Activated CD8-positive, alpha-beta memory T cell treated with anti-CD3 and anti-CD28 coated beads for 1 hour (primary cell): ENCODE data around the gene DPF3.
"Not testable (repeated sequence)": the region's sequence is repeated elsewhere in the genome, so short reads cannot be mapped to it uniquely, and the experiment has no call there.

Source experiments
- DNase-seq, 2 donors: peaks; one replicate each; pipeline ENCODE4 v3.0.0-alpha.2; 2020; ENCODE audit warnings: low read depth in 1 of 2; ENCODE audit errors: extremely low read depth in 1 of 2

Gene DPF3

DNA sequence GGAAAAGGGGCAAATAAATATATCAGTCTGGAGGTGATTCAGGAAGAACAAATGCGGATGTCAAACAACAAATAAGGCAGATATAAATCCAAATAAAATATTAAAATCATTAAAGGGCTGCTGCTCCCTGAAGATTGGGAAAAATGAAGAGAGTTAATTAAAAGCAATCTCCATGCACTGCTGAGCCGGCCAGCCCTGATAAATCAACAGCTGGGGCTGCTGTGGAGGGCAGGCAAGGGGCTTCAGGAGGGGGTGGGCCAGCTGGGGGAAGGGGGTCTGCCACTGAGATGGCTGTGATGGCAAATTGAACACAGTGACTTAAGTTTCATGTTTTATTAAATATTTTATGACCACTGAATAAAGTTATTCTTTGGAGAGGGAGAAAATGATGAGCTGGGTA, 12.4 kb downstream of the DPF3 start:
- DNase-seq = no peak

DNA sequence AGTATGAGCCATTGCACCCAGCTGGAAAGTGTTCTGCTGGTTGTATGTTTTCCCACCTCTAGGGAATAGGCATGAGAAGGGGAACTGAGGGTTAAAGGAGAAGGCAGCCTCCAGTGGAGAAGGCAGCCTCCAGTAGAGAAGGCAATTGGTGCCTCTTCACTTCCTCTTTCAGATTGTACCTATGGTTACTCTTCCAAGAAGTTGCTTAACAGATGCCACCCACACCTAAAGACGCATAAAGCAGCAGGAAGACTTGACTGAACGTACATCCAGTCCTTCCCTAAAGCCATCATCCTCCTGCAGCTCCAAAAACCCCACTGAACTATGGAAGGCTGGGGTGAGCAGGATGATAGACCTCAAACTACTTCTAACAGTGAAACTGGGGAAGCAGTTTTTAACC, 13.1 kb downstream of the DPF3 start:
- DNase-seq = no peak

DNA sequence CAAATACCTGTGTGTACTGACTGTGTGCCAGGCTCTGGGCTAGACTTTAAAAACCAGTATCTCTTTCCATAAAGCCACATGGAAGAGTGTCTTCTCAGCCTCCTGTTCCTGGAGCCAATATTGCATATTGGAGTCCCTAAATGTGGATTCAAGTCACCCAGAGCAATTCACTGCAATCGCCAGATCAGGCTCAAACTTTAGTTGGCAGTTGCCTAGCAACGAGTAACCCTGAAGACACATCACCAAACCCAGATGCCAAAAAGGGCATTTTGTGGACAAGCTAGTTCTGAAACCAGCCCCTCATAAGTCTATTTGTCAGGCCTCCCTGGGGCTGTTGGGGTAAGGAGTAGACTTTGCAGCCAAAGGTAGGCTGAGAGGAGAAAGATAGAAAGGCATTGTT, 13.7 kb downstream of the DPF3 start:
- DNase-seq = no peak

DNA sequence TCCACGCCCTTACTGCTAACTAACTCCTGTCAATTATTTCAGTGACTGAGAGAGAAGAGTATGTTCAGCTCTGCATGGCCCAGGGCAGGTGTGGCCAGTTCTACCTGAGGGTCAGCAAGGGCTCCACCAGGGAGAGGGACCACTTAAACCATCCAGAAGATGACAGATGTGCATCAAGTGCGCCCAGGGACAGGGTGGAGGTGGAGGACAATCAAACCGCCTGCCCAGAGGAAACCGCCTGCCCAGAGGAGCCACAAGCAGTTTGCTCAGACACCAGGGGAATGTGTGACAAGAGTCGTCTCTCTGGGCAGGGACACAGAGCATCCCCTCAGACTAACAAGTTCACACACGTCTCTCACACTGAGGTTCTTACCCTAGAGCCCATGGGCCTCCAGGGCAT, 14.5 kb downstream of the DPF3 start:
- no peak for DNase-seq

- no peak for DNase-seq
These were observed 15.2 kb downstream of the DPF3 start for GRCh38 chr14:72878746-72879145.

DNA sequence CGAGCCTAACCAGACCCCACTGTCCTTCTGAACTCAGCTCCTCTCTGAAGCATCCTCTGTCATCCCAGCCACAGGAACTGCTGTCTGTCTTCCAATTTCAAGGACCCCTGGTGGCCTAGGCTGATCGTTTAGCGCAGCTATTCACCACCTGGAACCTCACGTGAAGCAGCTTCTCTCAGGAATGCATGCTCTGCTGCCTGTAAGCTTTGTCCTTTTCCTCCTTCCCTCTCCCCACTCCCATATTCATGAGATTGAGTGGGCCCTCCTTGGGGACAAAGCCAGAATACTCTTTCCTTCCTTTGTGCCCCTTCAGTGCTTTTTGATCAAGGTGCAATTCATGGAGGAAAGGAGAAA, 17.2 kb downstream of the DPF3 start:
- no peak for DNase-seq

DNA sequence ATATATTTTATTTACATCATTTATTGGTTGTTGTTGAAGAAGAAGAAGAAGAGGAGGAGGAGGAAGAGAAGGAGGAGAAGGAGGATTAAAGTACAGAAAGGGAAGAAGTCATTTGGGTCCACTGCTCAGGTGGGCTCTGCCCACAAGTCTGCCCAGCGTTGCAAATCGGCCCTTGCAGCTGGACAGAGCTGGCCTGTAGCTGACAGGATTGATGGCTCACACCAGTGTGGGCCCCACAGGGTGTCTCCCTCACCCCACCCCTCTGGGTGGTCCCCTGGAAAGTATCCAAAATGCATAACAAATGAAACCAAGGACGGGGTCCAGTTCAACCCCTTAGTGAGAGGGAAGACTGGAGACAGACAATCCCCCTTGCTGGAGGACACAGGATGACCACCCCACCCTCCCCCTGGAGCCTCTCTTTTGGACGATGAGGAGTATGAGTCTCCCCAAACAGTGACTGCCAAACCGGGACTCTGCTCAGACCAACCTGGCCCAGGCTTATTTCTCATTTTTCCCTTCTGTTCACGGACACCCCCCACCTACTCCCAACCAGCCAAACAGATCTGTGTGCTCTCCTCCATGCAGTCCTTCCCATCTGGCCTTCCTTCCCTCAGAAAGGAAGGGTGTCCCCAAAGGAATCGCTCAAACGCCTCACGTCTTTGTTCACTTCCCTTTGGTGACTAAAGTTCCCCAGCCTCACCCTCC, 17.7 kb downstream of the DPF3 start:
- DNase-seq = no peak

DNA sequence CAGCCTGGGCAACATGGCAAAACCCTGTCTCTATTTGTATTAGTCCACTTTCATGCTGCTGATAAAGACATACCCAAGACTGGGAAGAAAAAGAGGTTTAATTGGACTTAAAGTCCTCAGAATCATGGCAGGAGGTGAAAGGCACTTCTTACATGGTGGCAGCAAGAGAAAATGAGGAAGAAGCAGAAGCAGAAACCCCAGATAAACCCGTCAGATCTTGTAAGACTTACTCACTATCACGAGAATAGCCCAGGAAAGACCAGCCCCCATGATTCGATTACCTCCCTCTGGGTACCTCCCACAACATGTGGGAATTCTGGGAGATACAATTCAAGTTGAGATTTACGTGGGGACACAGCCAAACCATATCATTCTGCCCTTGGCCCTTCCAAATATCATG, 23.0 kb downstream of the DPF3 start:
- not testable (repeated sequence) for DNase-seq

DNA sequence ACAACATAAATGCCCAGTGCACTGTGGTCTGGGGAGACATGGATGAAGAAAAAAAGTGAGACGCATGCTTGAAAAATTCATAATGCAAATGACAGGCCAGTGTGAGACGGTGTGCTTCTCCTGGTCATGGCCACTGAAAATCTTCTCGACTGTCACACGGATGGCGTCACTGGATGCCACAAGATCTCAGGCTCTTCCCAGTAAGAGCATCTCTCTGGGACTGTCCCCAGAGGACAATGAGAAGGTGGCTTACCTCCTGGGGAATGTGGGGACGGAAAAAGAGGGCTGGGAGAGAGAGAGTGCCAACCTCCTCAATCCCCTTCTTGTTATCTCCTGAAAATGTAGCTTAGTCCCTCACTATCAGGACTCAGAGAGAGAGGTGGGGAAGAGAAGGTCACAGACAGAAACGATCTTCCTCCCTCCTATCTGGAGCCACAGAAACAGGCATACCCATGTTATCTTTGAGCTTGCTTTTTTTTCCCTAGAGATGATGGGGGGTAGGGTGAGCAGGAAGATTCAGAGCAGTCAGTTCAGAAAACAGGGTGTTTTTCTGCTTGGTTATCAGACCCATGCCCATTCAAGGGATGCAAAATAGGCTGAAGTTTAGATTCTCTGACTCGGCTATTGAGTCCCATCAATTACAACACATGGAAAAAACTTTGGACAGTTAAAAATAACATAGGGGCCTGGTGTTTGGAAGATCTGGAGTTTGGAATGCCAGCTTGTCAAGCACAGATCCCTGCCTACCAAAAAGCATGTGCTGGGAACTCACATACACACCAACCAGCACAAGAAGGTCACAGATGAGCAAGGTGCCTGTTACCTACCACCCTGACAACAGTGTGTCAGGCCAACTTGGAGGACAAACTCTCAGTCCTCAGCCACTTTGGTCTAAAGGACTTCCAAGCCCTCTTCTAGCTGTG, 24.2 kb downstream of the DPF3 start:
- no peak for DNase-seq

DNA sequence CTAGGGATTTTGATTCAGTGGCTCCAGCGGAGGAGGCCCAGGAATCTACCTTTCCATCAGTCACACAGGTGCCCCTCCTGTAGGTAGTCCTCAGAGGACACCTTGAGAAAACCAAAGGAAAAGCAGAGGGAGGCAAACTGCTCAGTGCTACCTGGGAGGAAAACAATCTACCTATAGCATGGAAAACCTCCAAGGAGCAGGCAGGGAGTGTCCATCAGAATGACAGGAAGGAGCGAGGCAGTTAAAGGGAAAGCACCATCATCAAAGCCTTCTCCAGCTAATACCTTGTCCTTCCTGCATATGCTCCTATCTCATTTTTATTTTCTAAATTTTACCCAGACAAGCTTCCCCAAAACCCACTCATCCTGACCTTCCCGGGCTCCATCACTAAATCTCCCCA, 25.4 kb downstream of the DPF3 start:
- DNase-seq = no peak

DNA sequence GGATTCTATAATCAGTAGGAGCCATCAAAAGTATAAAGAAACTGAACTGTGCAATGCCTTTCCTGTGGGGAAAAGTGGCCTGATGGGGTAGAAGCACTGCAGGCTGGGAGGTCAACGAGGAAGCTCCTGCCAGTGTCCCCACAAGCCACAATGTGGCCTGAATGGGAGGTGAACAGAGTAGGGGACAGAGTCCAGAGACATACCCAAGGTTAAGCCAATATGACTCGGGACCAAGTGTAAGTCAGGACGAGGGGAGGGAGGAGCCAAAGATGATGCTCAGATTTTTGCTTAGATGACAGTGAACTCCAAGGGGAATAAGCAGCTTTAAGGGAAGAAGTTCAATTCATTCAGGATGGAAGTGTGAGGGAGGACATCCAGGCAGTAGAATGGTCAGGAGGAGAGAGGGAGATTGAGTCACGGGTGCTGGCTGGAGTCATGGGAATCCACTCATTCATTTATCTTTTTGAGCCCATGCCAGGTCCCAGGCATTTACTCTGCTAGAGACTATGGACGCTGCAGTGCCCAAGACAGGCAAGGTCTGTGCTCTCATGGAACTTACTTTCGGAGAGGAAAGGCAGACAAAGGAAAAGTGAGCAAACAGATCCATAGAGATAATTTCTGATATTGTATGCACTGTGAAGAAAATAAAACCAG, 29.1 kb downstream of the DPF3 start:
- no peak for DNase-seq

DNA sequence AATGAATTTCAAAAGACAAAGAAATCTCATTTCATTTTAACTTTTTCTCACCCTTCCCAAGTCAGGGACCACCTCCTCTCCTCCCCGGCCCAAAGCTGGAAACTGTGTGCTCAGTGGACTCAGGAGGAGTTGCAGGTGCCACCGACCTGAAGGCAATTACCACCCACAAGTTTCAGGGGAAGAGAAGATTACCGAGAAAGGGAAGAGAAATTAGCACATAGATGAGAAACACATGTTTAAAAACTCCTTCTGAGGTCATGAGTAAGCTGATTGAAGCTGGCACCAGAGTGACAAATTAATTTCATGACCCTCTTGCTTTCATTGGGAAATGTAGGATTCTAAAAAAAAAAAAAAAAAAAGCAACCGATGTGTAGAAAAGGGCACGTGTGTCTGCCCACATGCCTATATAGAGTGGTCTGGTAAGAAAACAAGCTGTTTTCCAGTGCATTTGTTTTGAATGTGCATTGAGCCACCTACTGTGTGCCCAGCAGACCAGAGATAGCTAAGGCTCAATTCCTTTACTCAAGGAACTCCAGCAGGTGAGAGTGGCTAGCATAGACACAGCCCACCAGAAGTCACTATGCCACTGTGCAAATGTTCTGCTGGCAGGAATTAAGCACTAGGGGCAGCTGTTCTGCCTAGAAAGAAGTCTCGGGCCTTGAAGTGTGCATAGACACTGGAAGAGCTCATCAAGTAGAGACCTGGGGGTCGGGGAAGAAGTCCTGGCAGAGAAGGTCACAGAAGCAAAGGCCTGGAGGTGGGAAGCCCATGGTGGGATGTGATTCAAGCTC, 30.5 kb downstream of the DPF3 start:
- DNase-seq = no peak

DNA sequence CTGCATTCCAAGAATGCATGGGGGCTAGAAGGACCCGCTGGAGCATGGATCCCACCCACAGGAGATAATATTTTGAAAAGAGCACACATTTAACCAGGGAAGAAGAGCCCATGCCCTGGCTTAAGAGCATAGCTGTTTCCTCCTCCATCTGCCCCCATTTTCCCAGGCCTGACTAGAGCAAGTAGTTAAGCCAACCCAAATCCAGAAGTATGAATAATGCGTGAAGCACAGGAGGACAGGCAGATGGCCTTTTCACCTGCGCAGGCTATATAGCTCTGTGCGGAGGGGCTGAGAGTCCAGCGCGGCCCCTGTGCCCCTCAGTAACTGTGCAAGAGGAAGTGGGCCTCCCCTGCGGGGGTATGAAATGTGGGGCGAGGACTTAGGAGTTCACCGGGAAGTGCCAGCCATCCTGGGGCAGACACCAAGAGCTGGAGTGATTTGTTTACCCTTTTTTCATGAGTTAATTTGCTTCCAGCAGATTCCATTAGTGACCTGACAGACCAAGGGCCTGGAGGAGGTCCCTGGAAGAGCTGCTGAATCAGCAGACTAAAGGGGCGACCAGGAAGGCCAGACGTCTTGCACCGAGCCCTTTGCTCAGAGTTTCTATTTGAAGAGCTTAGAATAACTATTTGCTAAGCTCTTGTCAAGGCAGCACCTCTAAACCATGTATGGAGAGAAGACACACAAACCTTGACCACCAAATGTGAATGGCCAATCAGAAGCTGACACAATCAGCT, 37.2 kb downstream of the DPF3 start:
- no peak for DNase-seq

GRCh38 chr14:72855913-72856312, 38.0 kb downstream of the DPF3 start:
- DNase-seq = no peak

GRCh38 chr14:72852194-72852593, 41.7 kb downstream of the DPF3 start:
- no peak for DNase-seq

DNA sequence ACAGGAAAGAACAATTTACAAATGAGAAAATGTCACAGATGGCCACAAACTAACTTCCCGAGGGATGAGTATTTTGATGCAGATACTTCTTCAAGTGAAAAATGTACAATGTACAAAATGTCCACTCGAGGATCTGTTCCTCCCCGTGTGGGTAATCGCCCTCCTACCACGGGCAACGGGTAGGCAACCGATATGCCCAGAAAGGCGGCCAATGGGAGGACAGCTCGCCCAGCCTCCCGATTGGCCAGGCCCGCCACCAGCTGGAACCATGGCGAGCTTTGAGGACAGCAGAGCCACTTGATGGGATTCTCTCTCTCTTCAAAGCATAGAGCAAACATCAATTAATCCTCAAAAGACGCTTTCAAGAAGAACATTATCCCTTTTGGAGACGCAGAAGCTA, 42.3 kb downstream of the DPF3 start:
- DNase-seq = no peak

DNA sequence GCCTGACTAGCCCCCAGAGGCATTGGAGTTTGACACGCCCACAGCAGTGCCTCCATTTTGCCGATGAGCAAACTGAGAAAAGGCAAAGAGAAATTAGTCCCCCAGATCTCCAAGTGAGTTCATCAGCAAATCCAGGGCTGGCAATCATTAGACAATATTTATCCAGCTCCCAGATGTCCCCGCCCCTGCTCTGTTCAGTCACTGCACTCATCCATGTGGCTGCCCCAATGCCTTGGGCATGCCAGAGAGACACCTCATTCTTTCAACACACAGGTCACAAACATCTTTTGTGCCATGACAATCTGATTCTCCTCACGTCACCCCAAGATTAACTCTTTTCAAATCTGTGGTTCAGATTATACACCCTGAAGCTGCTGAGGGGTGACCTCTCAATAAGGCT, 43.5 kb downstream of the DPF3 start:
- DNase-seq = no peak

DNA sequence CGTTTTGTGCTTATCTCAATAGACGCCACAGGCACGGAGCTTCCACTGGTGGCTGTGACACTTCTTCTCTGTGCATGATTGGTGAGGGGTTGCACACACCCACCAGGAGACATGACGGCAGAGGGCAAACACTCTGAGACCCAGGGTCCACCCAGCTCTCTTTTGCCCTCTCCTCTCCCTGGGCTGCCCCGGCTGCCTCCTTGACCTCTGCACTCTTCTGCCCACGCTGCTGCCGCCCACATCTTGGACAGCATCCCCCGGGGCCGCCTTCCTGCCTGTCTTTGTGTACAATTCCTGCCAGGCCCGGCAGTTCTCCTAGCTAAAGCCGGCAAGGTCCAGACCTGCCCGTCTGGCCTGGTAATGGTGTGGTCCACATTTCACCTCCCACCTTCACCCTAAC, 44.7 kb downstream of the DPF3 start:
- no peak for DNase-seq

- no peak for DNase-seq
These were observed 46.2 kb downstream of the DPF3 start for GRCh38 chr14:72847721-72848120.

DNA sequence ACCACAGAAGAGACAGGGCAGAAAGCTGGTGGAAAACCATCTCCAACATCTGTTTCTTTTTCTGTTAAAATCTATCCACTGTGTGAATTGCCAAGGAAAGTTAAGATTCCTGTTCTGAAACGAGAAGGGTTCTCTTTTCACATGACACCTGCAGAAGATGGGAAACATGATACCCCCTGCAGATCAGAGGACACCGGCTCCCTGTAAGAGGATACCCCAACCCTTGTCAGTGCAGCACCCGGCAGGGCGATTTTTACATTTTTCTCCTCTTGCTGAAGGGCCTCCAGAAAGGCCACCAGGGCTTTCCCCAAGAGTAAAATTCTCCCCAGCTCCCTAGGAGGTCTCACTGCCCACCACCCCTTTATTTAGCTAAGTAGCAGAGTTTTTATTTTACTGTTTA, 48.2 kb downstream of the DPF3 start:
- no peak for DNase-seq
